Stomach (tissue), 9 donors: ENCODE results near the gene DOCK4. TPM values are rescaled to one million over a fixed set of nuclear protein-coding genes. Genes with fewer than 3 reads are reported as not detected.
A peak's percentile ranks its signal among the peaks of the same experiment; 100 is the strongest.

Experiments
- DNase-seq, 2 donors: peaks; one replicate each; pipeline versions ENCODE4 v3.0.0 to v3.0.0-alpha.2; 2013 to 2019
- H3K27ac ChIP-seq, 5 donors: fragments of 200-600 bp in 4 of 5; sonication (generic) in 4 of 5; one replicate each; pipeline ENCODE4 v1.5.1; 2013 to 2019; ENCODE audit warnings: mild to moderate bottlenecking in 1 of 5, moderate library complexity in 1 of 5
- H3K27me3 ChIP-seq, 3 donors: fragments of 200-600 bp; sonication (generic); one replicate each; pipeline ENCODE4 v1.5.1; 2017 to 2019; ENCODE audit warnings: mixed run types in 1 of 3
- H3K36me3 ChIP-seq, 4 donors: fragments of 200-600 bp; sonication (generic); 1 replicate in 3 of 4; 2 replicates in 1 of 4; pipeline ENCODE4 v1.5.1; 2016 to 2019
- H3K4me1 ChIP-seq, 4 donors: fragments of 200-600 bp; sonication (generic); one replicate each; pipeline ENCODE4 v1.5.1; 2016 to 2019
- H3K4me3 ChIP-seq, 4 donors: fragments of 200-600 bp; sonication (generic) in 3 of 4; one replicate each; pipeline ENCODE4 v1.5.1; 2016 to 2019; ENCODE audit warnings: mild to moderate bottlenecking in 1 of 4
- H3K9me3 ChIP-seq, 4 donors: fragments of 200-600 bp; sonication (generic); one replicate each; pipeline ENCODE4 v1.5.1; 2016 to 2019
- EP300 ChIP-seq: sonication (generic); formaldehyde crosslinking; IDR thresholded peaks from one replicate; pipeline ENCODE4 v1.6.1; 2017; ENCODE audit warnings: antibody characterized with exemption
- POLR2A ChIP-seq, 4 donors: fragments of 450-650 bp; IDR thresholded peaks; one replicate each; pipeline ENCODE4 v1.6.1; 2016; ENCODE audit warnings: antibody characterized with exemption in 4 of 4, control low read depth in 2 of 4, mild to moderate bottlenecking in 1 of 4, moderate library complexity in 1 of 4
- POLR2AphosphoS5 ChIP-seq, 3 donors: sonication (generic); formaldehyde crosslinking; IDR thresholded peaks; one replicate each; pipeline ENCODE4 v1.6.1; 2016; ENCODE audit warnings: antibody characterized with exemption in 3 of 3
- WGBS, 5 donors: extraction: QIAGEN DNeasy Blood & Tissue Kit in 3 of 5; methylation state at CpG; one replicate each; pipeline versions ENCODE4 v1.1.5 to v1.1.7; 2013 to 2018; 5-methylcytosine and 5-hydroxymethylcytosine counted together
- intact Hi-C: fragments of 100-400 bp; cut with DNase I; formaldehyde crosslinking; loops from one replicate; pipeline ENCODE4 v1.15.1; 2023; ENCODE audit warnings: low total_unique reads
- polyA plus RNA-seq, 3 donors: library from polyadenylated mRNA; stranded (reverse); fragments of 200-250 nt; gene quantifications; one replicate each; pipeline ENCODE4 v1.2.3, GENCODE V29; 2013
- total RNA-seq, 5 donors: library from RNA; depleted of rRNA; stranded (reverse); fragments of >200 nt; gene quantifications; one replicate each; pipeline versions ENCODE4 v1.1.0 to v1.2.3, GENCODE V29; 2014 to 2016
- TF ChIP-seq, protein P1 (sequence below), 7 experiments: fragments of 450-650 bp in 4 of 7; fragments of 200-600 bp in 3 of 7; sonication (generic) in 3 of 7; IDR thresholded peaks; one replicate each; pipeline ENCODE4 v1.5.1; 2016 to 2019; ENCODE audit warnings: antibody characterized with exemption in 7 of 7, control low read depth in 2 of 7, mild to moderate bottlenecking in 1 of 7
- donor health status: healthy with polysubstance abuse.
- donor health status: Bipolar disorder and iron deficiency.
- donor health status: healthy.

Gene DOCK4
- total and polyA plus RNA-seq, 8 donors: 1.1 to 54.9 (median 16.4) TPM

- H3K4me3 ChIP-seq: no peak overlapping the region
- H3K27me3 ChIP-seq: no peaks in the 10 kb centered on the region
- peak in 1 of 2 donors; percentile 51 for DNase-seq
- TF ChIP-seq POLR2AphosphoS5 (IDR thresholded peaks at IDR 0.05) (peak in 1 of 3 donors; percentile 26), EP300 (no peak)
- H3K9me3 ChIP-seq: no peaks in the 10 kb centered on the region
- no peak overlapping the region for H3K27ac ChIP-seq
- H3K36me3 ChIP-seq: no peaks in the 10 kb centered on the region
- H3K4me1 ChIP-seq: peaks cover 0 to 45% (median 25%) of the 10 kb centered on the region in 4 donors
- intact Hi-C loops: no loop called here
- 9 to 38% (median 22%) methylated on average over 1 of the region's 1 CpG for WGBS, 5 donors
Observed at GRCh38 chr7:112211348-112211907, 5.2 kb upstream of the DOCK4 start.

GRCh38 chr7:112207765-112208164, 1.6 kb upstream of the DOCK4 start:
- Histone ChIP-seq H3K9me3 (no peaks in the 10 kb centered on the region), H3K27ac (no peak overlapping the region), H3K4me3 (peak overlapping the region in 2 of 4 donors; percentile 87 to 90), H3K4me1 (peaks cover 13 to 59% (median 34%) of the 10 kb centered on the region in 4 donors), H3K27me3 (no peaks in the 10 kb centered on the region), H3K36me3 (no peaks in the 10 kb centered on the region)
- intact Hi-C loops: no loop called here
- no peak for DNase-seq
- TF ChIP-seq, protein P1, sequence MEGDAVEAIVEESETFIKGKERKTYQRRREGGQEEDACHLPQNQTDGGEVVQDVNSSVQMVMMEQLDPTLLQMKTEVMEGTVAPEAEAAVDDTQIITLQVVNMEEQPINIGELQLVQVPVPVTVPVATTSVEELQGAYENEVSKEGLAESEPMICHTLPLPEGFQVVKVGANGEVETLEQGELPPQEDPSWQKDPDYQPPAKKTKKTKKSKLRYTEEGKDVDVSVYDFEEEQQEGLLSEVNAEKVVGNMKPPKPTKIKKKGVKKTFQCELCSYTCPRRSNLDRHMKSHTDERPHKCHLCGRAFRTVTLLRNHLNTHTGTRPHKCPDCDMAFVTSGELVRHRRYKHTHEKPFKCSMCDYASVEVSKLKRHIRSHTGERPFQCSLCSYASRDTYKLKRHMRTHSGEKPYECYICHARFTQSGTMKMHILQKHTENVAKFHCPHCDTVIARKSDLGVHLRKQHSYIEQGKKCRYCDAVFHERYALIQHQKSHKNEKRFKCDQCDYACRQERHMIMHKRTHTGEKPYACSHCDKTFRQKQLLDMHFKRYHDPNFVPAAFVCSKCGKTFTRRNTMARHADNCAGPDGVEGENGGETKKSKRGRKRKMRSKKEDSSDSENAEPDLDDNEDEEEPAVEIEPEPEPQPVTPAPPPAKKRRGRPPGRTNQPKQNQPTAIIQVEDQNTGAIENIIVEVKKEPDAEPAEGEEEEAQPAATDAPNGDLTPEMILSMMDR (IDR thresholded peaks at IDR 0.05): no peak
- no peak for TF ChIP-seq POLR2AphosphoS5 (IDR thresholded peaks at IDR 0.05)
- no peak for TF ChIP-seq POLR2A (IDR thresholded peaks at IDR 0.05)
- TF ChIP-seq EP300: no peak
- 83 to 95% (median 86%) methylated on average over 6 of the region's 6 CpGs for WGBS, 5 donors

- TF ChIP-seq, protein P1 (IDR thresholded peaks at IDR 0.05): no peak
- TF ChIP-seq POLR2AphosphoS5 (IDR thresholded peaks at IDR 0.05) (no peak), EP300 (no peak), POLR2A (IDR thresholded peaks at IDR 0.05) (no peak)
- intact Hi-C loops: no loop called here
- no peaks in the 10 kb centered on the region for H3K27me3 ChIP-seq
- WGBS, 5 donors: 0 to 1% (median 0%) methylated on average over 8 to 14 of the region's 14 CpGs
- H3K9me3 ChIP-seq: no peaks in the 10 kb centered on the region
- H3K36me3 ChIP-seq: no peaks in the 10 kb centered on the region
- peaks cover 13 to 58% (median 35%) of the 10 kb centered on the region in 4 donors for H3K4me1 ChIP-seq
- peak overlapping the region; percentile 82 to 93 (median 90) for H3K27ac ChIP-seq
- H3K4me3 ChIP-seq: peak overlapping the region; percentile 81 to 90 (median 86)
- DNase-seq: no peak
Observed at GRCh38 chr7:112206991-112207592, 893 bp upstream of the DOCK4 start.

GRCh38 chr7:112205343-112206237, 609 bp downstream of the DOCK4 start:
- intact Hi-C loops: no loop called here
- H3K4me3 ChIP-seq: peak overlapping the region; percentile 81 to 90 (median 86)
- TF ChIP-seq, protein P1 (IDR thresholded peaks at IDR 0.05): no peak
- TF ChIP-seq POLR2AphosphoS5 (IDR thresholded peaks at IDR 0.05): no peak
- no peak for TF ChIP-seq EP300
- no peak for TF ChIP-seq POLR2A (IDR thresholded peaks at IDR 0.05)
- DNase-seq: peak; percentile 50 to 86
- peaks cover 5 to 43% (median 25%) of the 10 kb centered on the region in 4 donors for H3K4me1 ChIP-seq
- peak overlapping the region; percentile 79 to 92 (median 89) for H3K27ac ChIP-seq
- peaks cover 0 to 4% (median 0%) of the 10 kb centered on the region in 3 donors for H3K27me3 ChIP-seq
- H3K9me3 ChIP-seq: no peaks in the 10 kb centered on the region
- H3K36me3 ChIP-seq: no peaks in the 10 kb centered on the region
- 0 to 2% (median 0%) methylated on average over 19 to 69 of the region's 69 CpGs for WGBS, 5 donors
